Uterus (tissue), 2 donors: Measurements from ENCODE around the gene KYNU.

Source experiments
- POLR2A ChIP-seq, 2 donors: fragments of 450-650 bp; IDR thresholded peaks; one replicate each; pipeline ENCODE4 v1.6.1; 2016; ENCODE audit warnings: antibody characterized with exemption in 2 of 2, mild to moderate bottlenecking in 1 of 2, moderate library complexity in 1 of 2
- TF ChIP-seq, protein P1 (sequence below), 4 experiments: fragments of 200-600 bp in 2 of 4; fragments of 450-650 bp in 2 of 4; sonication (generic) in 2 of 4; IDR thresholded peaks; one replicate each; pipeline ENCODE4 v1.5.1; 2016 to 2019; ENCODE audit warnings: antibody characterized with exemption in 4 of 4, mild to moderate bottlenecking in 2 of 4, moderate library complexity in 1 of 4

DNA sequence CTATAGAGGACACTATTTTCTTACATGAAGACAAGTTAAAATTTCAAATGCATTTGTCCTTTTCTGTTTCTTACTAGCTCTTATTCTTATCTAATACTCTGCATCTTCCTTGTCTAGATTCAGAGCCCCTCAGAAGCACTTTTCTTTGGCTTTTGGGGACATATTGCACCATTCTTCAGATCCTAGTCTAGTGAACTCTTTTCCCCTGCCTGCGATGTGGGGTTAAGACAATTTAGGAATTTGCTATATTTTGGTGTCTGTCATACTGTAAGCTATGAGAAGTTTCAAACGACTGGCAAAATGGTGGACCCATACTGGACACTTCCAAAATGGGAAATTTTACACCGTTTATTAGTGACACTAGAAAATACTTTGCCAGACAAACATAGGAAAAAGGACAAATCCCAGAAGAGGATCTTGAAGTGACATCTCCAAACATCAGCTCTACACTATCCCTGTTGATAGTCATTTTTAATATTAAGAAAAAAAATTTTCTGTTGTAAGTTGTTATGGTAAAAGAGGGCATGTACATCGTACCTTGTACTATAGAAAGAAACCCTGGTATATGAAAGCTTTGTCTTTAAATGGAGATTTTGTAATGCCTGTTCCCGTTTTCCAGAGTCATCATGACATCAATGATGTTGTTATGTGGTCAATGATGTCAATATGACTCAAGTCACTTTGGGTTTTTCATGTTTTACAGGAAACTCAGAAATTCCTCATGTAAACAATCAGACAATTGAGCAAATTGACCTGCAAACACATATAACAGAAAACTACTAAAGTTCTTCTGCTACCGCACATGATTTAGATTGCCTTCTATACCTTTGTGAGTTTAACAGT is 4.4 kb upstream of the KYNU start:
- TF ChIP-seq, protein P1, sequence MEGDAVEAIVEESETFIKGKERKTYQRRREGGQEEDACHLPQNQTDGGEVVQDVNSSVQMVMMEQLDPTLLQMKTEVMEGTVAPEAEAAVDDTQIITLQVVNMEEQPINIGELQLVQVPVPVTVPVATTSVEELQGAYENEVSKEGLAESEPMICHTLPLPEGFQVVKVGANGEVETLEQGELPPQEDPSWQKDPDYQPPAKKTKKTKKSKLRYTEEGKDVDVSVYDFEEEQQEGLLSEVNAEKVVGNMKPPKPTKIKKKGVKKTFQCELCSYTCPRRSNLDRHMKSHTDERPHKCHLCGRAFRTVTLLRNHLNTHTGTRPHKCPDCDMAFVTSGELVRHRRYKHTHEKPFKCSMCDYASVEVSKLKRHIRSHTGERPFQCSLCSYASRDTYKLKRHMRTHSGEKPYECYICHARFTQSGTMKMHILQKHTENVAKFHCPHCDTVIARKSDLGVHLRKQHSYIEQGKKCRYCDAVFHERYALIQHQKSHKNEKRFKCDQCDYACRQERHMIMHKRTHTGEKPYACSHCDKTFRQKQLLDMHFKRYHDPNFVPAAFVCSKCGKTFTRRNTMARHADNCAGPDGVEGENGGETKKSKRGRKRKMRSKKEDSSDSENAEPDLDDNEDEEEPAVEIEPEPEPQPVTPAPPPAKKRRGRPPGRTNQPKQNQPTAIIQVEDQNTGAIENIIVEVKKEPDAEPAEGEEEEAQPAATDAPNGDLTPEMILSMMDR (IDR thresholded peaks at IDR 0.05), result no peak
- no peak for TF ChIP-seq POLR2A (IDR thresholded peaks at IDR 0.05)
